NCI-H748 (cell line): ENCODE data around the gene KRT86.

ENCODE experiments used
- DNase-seq: peaks from one replicate; lab custom pipeline; 2025; ENCODE audit not compliant: unreplicated experiment; lab: John Stamatoyannopoulos, UW

Gene KRT86

DNA sequence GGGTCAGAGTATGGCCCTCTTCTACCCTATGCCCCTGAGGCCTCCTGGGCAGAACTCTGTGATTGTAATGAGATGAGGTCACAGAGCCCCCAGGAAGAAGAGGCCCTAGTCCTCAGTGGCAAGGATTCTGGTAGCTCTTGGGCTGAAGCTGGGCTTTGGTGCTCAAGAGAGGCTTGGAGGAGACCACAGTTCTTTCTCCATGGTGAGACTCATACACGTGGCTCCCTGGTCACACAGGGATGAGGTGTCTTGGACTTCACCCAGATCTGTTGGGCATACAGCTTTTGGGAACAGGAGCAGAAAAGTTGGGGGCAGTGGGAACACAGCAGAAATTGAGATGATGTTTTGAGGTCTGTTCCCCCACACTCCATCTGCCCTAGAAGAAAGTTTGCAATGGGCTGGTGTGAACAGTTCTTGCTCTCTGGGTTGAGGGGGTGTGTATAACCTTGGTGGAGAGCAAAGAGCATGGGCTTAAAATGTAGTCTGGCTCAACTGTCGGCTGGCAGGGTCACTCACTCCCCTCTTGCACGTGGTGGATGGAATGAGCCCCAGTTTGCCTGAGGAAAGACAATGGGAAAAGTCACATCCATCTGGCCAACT lies at the start of gene KRT86:
Gene KRT86, plus strand, starts transcription at position 125 of the 600 bp plus-strand sequence. CDS start 27,272 bp downstream, outside the sequence.
- no peak for DNase-seq

DNA sequence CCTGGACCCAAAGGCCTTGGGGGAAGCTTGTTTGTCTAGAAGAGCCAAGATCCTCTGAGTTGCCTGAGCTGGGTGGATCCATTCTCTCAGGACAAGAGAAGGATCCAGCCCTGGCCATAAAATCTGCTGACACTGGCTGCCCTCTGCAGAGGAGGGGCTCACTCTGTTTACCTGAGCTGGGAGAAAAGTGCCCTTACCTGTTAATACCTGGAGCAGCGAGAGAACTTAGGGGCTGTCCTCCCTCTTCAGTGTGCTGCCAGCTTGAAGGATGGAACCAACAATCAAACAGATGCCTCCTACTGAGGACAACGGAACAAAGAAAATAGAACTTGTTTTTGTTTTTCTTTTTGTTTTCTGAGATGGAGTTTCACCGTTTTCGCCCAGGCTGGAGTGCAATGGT lies 48.7 kb upstream of the KRT86 start:
- DNase-seq: no peak

DNA sequence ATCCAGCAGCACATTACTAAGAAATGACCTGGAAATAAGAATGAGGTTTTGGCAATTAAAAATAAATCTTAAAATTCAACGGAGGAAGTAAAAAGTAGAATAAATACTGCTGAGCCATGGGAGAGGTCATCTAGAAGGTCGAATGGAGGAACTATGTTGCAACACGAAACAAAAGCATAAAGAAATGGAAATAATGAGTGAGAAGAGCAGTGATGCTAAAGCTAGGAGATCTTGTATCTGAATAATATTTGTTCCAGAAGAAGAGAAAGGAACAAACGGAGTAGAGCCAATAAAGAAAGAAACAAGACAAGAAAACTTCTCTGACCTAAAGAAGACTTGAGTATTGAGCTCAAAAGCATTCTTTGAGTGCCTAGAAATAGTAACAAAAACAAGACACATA lies 48.0 kb upstream of the KRT86 start:
- no peak for DNase-seq

DNA sequence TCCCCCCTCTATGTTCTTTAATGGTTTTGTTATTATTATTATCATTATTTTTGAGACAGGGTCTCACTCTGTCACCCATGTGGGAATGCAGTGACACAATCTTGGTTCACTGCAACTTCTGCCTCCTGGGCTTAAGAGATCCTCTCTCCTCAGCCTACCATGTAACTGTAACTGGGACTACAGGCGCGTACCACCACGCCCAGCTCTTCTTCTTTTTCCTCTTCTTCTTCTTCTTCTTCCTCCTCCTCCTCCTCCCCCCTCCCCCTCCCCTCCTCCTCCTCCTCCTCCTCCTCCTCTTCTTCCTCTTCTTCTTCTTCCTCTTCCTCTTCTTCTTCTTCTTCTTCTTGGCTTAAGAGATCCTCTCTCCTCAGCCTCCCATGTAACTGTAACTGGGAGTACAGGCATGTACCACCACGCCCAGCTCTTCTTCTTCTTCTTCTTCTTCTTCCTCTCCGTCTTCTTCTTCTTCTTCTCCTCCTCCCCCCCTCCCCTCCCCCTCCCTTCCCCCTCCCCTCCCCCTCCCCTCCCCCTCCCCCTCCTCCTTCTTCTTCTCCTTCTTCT lies 46.8 kb upstream of the KRT86 start:
- no peak for DNase-seq

DNA sequence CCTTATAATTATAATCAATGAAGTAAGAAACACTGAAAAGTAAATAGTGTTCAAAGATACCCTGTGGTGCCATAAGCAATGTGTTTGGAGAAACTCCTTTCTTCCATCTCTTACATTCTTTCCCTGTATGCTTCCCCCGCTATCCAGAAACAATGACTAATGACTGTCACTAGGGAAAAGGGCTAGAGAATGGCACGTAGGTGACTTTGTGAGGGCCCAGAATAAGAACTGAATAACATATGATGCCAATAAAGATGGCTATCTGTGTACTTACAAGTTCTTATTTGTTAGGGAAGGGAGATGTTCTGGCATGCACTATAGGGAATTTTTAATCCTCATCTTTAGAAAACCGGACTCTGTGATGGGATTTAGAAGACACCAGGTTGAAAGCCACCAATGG lies 46.1 kb upstream of the KRT86 start:
- DNase-seq: no peak

DNA sequence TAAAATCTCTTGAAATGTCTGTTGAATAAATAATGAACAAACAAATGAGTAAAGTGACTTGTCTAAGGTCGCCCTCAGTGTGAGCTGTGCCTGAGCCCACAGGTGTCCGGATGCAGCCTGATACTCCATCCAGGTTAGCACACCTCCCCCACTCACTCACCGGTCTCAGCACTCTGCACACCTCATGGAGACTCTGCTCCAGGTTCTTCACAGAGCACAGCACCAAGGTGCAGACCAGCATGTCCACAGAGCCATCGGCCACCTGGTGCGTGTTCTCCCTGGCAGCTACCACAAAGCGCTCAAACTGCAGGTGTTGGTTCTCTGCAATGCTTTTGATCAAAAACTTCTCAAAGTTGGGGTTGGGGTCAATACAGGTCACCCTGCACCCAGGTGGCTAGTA lies 45.5 kb upstream of the KRT86 start:
- no peak for DNase-seq

DNA sequence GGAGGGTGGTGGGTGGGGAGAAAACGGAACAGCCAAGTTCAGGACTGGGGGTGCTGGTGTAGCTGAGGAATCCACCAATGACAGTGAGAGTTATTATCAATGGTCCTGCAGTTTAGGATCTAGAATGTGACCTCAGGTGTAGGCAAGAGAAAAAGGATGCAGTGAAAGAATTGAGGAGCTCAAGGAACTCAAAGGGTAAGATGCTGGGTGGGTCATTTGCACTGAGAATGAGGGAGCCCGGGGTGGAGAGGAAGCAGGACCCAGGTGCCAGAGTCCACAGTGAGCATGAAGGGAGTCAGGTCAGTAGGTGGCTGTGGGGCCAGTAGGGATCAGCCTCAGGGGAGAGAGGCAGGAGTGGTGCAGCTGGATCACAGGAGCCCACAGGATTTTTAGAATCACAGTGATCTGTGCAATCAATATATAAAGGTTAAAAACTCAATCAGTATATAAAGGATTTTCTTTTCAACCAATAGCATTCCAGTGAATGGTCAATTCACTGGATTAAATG lies 44.6 kb upstream of the KRT86 start:
- DNase-seq: no peak

DNA sequence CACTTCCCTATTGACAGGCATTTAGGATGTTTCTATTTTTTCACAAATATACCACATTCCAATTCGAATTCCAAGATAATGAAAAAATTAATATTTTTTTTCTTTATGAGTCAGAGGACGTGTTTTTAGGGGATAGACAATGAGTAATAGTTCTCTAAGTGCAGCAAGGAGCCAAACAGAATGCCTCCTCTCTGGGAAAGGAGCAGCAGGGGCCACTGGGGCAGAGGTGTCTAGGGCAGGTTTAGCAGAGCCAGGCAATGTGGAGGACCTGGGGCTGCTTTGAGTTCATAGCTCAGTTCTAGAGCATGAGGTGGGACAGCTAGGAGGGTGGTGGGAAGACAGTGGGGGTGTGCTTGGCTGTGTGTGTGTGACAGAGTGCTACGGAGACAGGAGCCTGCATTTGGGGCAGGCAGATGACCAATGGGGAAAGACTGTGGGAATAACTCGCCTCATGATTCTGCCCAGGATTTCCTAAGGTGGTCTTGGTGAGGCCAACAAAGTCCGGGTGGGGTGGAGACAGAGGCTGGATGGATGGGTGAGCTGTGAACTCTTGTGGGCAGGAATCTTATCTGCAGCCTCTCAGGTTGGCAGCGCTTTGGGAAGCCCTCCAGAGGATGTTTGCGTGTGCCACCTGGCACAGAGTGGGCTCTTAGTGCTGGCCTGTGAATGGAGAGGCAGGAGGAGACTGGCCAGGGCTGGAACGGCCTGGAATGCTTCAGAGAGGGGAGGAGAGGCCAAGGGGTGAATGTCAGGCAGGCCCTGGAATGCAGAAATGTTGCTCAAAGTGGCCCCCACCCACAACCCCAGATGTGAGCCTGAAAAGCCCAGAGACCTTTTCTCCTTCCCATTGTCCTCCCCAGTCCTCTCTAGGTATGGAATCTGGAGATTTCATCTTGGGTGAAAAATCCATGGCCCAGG lies 43.8 kb upstream of the KRT86 start:
- DNase-seq: no peak

DNA sequence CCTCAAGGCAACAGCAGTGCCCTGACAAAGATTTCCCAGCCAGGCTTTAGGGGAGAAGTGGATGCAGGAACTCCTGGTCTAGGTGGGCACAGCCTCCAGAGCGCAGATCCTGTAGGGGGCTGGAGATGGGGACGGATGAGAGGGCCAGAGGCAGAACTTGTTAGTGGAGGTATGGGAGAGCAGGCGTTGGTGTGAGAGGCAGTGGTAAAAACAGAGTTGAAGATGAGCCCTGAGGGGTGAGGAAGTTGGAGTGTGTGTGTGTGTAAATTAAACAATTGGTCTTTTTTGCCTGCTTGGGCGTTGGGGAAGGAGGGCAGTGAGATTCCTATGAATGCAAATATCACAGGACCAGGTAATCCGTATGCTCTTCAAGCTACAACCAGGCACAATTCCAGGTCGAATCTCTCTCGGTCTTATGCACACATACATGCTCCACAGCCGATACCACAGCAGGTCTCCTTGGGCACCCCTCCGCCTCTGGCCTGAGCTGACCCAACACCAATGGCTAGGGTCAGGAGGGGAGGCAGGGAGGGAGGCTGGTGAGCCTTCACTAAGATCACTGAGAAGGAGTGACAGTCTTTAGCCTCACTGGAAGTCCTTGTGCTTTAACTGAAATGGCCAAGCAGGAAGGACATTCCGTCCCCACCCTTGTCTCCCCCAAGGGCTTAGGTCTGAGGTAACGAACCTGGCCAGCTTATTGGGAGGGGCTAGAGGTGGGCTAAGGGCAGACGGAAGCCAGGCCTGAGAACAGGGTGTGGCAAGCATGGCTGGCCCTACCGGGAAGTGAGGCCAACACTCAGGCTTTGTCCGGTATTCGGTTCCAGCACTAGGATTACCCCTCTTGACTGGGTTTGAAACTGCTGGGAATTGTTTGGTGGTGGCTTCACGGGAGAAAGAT lies 42.9 kb upstream of the KRT86 start:
- DNase-seq: peak; percentile 26

DNA sequence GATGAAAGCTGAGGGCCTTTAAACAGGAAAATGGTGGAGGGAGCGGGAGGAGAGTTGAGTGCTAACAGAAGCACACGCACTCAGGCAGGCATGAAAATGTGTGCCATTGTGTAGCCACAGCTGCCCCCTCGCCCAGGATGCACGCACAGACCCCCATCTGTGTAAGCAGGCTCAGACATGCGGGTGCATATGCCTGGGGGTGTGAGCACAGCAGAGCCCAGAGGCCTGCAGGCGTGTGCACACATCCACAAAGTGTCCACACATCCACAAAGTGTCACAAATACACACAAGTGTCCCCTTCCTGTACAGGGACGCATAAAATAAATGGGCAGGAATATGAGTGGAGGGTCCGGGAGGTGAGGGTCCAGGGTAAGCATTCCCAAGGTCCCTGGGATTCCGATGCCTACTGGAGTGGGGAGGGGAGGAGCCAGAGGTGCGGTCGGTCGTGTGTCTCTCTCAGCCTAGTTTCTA lies 42.2 kb upstream of the KRT86 start:
- no peak for DNase-seq

DNA sequence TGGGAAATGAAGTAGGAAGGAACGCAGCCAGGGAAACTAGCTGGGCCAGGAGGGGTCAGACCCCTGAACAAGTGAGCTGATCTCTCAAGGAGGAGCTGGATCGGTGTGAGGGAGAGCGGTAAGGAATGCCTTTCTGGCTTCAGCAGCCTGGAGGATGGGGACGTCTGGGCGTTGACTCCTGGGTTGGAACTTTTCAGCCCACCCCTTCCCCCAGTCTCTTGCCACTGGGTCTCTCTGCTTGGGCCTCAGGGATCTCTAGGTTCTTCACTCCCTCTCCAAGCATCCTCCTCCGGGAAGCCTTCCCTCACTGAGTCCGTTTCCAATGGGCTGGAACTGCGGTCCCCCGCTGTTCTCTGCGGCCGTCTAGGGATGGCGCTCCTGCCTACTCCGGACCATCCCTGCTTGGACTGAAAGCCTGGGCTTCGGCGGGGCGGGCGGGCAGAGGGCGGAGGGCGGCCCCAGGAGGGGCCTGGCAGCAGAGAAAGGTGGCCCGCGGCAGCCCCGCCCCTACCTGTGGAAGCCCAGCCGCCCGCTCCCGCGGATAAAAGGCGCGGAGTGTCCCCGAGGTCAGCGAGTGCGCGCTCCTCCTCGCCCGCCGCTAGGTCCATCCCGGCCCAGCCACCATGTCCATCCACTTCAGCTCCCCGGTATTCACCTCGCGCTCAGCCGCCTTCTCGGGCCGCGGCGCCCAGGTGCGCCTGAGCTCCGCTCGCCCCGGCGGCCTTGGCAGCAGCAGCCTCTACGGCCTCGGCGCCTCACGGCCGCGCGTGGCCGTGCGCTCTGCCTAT lies 41.6 kb upstream of the KRT86 start, which contains the start of gene KRT7:
Gene KRT7, plus strand, starts transcription at position 570 of the 788 bp plus-strand sequence. Its CDS starts 54 bp downstream, at position 624.
- DNase-seq: no peak

DNA sequence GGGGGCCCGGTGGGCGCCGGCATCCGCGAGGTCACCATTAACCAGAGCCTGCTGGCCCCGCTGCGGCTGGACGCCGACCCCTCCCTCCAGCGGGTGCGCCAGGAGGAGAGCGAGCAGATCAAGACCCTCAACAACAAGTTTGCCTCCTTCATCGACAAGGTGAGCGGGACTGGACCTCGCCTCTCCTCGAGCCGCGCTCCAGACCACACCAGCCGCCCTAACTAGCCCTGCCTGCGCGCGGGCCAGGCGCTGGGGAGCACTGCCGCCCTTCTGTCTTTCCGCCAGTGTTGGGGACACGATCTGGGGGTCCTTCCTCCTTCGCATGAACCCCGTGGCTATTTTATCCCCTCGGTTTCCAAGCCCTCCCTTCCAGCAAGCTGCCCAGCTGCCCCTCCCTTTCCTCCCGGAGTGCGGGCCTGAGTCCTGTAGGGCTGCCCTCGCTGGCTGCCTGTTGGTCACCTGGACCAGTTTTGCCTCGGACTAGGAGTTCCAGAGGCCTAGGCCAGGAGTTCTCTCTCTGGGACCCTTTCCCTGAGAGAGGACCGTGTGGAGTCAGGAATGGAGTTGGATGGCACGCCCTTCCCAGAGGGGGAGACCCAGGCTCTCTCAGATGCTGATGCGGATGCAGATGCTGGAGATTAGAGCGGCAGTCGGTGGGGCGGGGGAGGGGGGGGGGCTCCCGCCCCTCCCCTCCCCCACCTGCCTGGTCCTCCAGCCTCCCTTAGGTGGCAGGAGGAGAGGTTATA lies 40.8 kb upstream of the KRT86 start:
- no peak for DNase-seq

DNA sequence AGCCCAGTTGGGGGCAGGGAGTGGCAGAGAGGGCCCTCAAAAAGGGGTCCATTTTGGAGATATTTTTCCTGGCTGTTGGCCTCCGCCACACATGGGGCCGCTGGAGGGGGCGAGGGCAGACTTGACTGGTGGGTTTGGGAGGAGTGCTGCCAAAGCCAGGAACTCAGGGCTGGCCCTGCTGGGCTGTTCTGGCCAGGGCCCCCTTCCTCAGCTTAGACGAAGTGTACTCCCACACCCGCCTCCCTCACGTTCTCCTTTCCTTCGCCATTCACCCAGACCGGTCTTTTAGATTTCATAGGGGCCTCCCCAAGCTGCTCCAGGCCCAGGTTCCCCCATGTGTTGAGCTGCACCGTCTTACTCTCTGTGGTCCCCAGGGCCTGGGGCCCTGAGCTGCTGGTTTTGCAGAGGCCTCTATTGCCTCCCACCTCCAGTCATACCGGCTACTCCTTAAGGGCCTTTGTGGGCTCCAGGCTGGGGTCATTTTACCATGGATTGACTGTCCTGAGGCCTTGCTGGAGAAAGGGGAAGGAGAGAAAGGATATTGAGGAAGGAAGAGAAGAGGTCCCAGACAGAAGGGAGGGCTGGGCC lies 40.1 kb upstream of the KRT86 start:
- DNase-seq: no peak

DNA sequence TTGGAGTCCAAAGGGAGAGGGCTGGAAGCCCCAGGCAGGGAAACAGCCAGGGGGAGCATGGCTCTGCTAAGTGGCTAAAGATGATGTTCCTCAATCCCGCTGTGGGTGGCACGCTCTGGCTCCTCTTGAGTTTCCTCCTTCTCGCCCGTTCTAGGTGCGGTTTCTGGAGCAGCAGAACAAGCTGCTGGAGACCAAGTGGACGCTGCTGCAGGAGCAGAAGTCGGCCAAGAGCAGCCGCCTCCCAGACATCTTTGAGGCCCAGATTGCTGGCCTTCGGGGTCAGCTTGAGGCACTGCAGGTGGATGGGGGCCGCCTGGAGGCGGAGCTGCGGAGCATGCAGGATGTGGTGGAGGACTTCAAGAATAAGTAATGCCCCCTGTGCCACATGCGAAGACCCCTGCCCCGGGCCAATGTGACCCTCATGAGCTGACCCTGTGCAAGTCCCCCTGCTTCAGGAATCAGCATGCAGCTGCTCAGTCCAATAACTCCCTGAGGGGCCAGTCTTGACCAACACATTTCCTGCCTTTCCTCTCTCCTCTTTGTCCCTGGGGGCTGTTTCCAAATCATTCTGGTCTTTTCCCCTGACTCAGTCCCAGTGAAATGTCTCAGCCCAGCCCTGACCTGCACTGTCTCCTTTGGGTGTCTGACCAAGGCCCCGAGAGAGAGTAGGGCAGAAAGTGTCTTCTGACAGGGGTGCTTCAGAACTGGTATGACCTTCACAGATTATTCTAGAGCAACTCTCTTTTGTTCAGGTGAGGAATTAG lies 39.3 kb upstream of the KRT86 start:
- DNase-seq: no peak

DNA sequence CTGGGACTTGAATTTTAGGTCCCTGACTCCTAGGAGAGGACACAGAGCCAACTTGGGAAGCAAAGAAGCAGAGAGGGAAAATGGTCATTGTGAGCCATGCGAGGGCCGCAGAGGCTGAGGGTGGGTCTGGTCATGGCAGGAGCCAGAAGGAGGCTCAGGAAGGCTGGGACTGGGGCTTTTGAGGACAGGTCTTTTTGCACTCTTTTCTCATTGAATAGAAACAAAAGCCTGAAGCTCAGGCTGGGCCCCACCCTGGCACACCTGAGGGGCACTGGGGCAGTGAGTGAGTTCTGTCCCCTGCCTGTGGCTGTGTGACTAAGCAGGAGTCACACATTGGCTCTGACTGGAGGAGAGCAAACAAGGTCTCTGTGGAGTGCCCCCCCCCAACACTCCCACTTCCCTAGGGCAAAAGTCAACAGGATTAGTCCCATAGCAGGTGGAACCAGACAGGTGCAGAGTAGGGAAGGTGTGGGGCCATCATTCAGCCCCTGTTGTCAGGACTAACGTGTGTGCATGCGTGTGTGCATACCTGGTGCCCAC lies 38.6 kb upstream of the KRT86 start:
- peak; percentile 82 for DNase-seq

DNA sequence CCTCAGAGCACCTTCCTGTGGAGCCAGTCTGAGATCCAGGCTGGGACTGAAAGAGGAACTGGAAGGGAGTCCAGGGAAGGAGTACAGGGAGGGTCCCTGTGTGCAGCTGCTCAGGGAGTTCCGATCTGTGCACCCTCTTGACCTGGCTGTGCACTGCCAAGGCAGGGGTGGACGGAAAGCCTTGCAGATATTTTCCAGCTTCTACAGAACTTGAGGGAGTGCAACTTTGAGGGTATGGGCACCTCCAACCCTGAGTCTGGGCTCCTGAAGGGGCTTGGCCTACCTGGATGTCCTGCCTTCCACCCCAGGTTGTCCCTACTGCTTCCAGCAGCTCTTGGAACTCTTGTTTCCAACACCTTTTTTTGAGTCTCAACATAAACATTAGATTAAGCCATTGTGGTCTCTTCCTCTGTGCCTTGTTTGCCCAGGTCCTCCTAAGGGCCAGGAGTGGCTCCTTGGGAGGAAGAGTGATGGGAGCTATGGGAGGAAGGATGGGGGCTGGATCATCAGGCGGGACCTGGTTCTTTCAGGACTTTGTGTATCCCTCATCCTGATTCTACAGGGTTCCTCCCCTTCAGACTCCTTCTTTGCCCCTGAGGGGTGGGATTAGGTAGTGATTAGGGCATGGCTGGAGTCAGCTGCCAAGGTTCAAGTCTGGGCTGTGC lies 37.9 kb upstream of the KRT86 start:
- no peak for DNase-seq

DNA sequence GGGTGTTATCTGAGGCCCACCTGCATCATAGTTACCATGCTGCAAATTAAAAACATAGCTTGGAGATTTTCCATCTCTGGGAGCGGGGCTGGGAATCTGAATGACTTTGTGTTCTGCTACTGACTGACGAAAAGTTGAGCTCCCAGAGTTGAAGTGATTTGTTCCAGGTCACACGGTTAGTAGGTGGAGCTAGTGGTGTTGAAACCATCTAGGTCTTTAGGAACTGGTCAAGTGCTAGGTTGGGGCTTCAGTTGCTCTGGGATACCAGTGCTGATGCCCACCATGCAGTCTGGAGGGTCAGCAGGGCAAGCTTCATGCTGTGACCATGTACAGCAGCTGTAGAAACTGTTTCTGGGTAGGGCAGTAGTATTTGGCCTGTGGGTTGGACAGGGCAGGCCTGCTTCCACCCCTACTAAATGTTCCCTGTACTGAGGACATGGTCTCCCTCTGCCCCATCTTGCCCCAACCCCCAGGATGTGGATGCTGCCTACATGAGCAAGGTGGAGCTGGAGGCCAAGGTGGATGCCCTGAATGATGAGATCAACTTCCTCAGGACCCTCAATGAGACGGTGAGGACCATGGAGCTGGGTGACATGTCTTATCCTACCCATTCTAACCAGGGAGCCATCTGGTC lies 36.1 kb upstream of the KRT86 start:
- DNase-seq: no peak
